Neural progenitor cell (in vitro differentiated cells): ENCODE results near the gene GNL2. TPM values are rescaled to one million over a fixed set of nuclear protein-coding genes. Genes with fewer than 3 reads are reported as not detected.
A peak's percentile ranks its signal among the peaks of the same experiment; 100 is the strongest.
"Not testable (repeated sequence)": the region's sequence is repeated elsewhere in the genome, so short reads cannot be mapped to it uniquely, and the experiment has no call there.

Experiments used
- DNase-seq: peaks from one replicate; pipeline ENCODE4 v3.0.0-alpha.2; 2016; ENCODE audit warnings: low spot score
- H2AFZ ChIP-seq: fragments of 200-600 bp; sonication (generic); replicated peaks from 2 replicates; pipeline ENCODE4 v1.6.1; 2016; ENCODE audit warnings: antibody characterized with exemption
- H3F3A ChIP-seq: fragments of 200-600 bp; sonication (generic); 2 replicates; pipeline ENCODE4 v1.6.1; 2016; ENCODE audit warnings: antibody characterized with exemption, low read depth
- H3K27ac ChIP-seq: fragments of 200-600 bp; sonication (generic); 2 replicates; pipeline ENCODE4 v1.5.1; 2016; ENCODE audit warnings: mild to moderate bottlenecking
- H3K27me3 ChIP-seq: fragments of 200-600 bp; sonication (generic); 2 replicates; pipeline ENCODE4 v1.6.1; 2016; ENCODE audit warnings: mild to moderate bottlenecking, moderate library complexity
- H3K36me3 ChIP-seq: fragments of 200-600 bp; sonication (generic); 2 replicates; pipeline ENCODE4 v1.5.1; 2016
- H3K4me1 ChIP-seq: fragments of 200-600 bp; sonication (generic); 2 replicates; pipeline ENCODE4 v1.6.1; 2016; ENCODE audit warnings: mixed run types
- H3K4me2 ChIP-seq: fragments of 200-600 bp; sonication (generic); 2 replicates; pipeline ENCODE4 v1.6.1; 2016
- H3K4me3 ChIP-seq: fragments of 200-600 bp; sonication (generic); 2 replicates; pipeline ENCODE4 v1.5.1; 2016
- H3K79me2 ChIP-seq: fragments of 200-600 bp; sonication (generic); 2 replicates; pipeline ENCODE4 v1.6.1; 2016; ENCODE audit warnings: low read depth
- H3K9ac ChIP-seq: fragments of 200-600 bp; sonication (generic); 2 replicates; pipeline ENCODE4 v1.6.1; 2016
- H3K9me3 ChIP-seq: fragments of 200-600 bp; sonication (generic); 2 replicates; pipeline ENCODE4 v1.5.1; 2016; ENCODE audit warnings: low read depth
- H4K20me1 ChIP-seq: fragments of 200-600 bp; sonication (generic); 2 replicates; pipeline ENCODE4 v1.6.1; 2016; ENCODE audit warnings: low read depth
- H3K27ac Mint-ChIP-seq: 3 replicates; pipeline ENCODE4 v1.8.0; 2021; ENCODE audit warnings: mixed read lengths
- H3K27me3 Mint-ChIP-seq: 2 replicates; pipeline ENCODE4 v1.8.0; 2022; ENCODE audit warnings: low read depth, mild to moderate bottlenecking, inconsistent platforms, moderate library complexity, mixed read lengths; ENCODE audit not compliant: insufficient read depth
- H3K36me3 Mint-ChIP-seq: 3 replicates; pipeline ENCODE4 v1.8.0; 2021; ENCODE audit warnings: mixed read lengths
- H3K4me1 Mint-ChIP-seq: 3 replicates; pipeline ENCODE4 v1.8.0; 2021; ENCODE audit warnings: mixed read lengths
- H3K4me3 Mint-ChIP-seq: 3 replicates; pipeline ENCODE4 v1.8.0; 2021; ENCODE audit warnings: mild to moderate bottlenecking, moderate library complexity, mixed read lengths
- H3K9me3 Mint-ChIP-seq: 3 replicates; pipeline ENCODE4 v1.8.0; 2020; ENCODE audit warnings: mixed read lengths
- CTCF ChIP-seq: fragments of 200-600 bp; sonication (generic); IDR thresholded peaks from 2 replicates; pipeline ENCODE4 v1.5.1; 2017; ENCODE audit warnings: antibody characterized with exemption, mild to moderate bottlenecking
- EZH2 ChIP-seq: fragments of 200-600 bp; sonication (generic); IDR thresholded peaks from 2 replicates; pipeline ENCODE4 v1.6.1; 2017; ENCODE audit warnings: antibody characterized with exemption, mild to moderate bottlenecking, moderate library complexity
- EZH2phosphoT487 ChIP-seq: fragments of 200-600 bp; sonication (generic); IDR thresholded peaks from 2 replicates; pipeline ENCODE4 v1.6.1; 2017; ENCODE audit warnings: antibody characterized with exemption
- total RNA-seq: library from RNA; depleted of rRNA; stranded (reverse); fragments of >200 nt; gene quantifications from 2 replicates; pipeline ENCODE4 v1.2.3, GENCODE V29; 2015; ENCODE audit warnings: low replicate concordance

Gene GNL2
- total RNA-seq, 1 donor from 2014 or later = 67.1 TPM

GRCh38 chr1:37561133-37562132, 34.3 kb downstream of the GNL2 start:
- H3K4me1 Mint-ChIP-seq = peaks cover 21% of the 10 kb centered on the region
- Histone ChIP-seq H3K9ac (no peak overlapping the region), H3K9me3 (no peaks in the 10 kb centered on the region), H3K4me3 (no peak overlapping the region), H4K20me1 (no peaks in the 10 kb centered on the region), H3K4me2 (no peak overlapping the region), H3F3A (peaks cover 5% of the 10 kb centered on the region), H3K79me2 (peaks cover 3% of the 10 kb centered on the region), H3K36me3 (no peaks in the 10 kb centered on the region), H3K27me3 (no peaks in the 10 kb centered on the region), H3K4me1 (peaks cover 9% of the 10 kb centered on the region), H3K27ac (no peak overlapping the region), H2AFZ (no peak overlapping the region)
- H3K36me3 Mint-ChIP-seq = peaks cover 34% of the 10 kb centered on the region
- H3K27ac Mint-ChIP-seq = no peak overlapping the region
- H3K4me3 Mint-ChIP-seq = no peak overlapping the region
- H3K27me3 Mint-ChIP-seq = peaks cover 4% of the 10 kb centered on the region
- H3K9me3 Mint-ChIP-seq = no peaks in the 10 kb centered on the region
- DNase-seq = peak; percentile 31
- peak; percentile 57 for TF ChIP-seq CTCF
- no peak for TF ChIP-seq EZH2
- TF ChIP-seq EZH2phosphoT487 = no peak

DNA sequence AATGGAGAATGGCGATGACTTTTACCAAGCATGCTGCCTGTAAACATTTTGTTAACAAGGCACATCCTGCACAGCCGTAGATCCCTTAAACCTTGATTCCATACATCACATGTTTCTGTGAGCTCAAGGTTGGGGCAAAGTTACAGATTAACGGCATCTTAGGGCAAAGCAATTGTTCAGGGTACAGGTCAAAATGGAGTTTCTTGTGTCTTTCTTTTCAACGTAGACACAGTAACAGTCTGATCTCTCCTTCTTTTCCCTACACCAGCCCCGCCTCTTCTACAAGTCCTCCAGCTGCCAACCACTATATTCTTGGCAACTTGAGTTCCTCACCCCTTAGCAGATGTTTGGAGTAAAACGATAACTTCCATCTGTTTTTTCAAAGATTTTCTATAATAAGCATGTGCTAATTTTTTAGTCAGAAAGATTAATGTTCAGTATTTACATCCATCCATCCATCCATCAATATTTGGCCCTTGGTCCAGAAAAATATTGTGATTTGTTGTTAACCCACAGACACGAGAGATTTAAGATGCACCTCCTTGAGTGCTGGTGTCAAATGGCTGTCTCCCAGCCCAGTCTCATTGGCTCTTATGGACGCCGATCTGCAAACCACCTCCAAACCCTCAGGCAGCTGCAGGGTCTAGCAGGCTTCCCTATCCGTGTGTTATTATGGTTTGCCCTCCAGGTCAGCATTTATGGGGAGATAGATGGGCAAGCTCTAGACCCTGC, 35.2 kb downstream of the GNL2 start:
- H3K9ac ChIP-seq = no peak overlapping the region
- H3K9me3 Mint-ChIP-seq = no peaks in the 10 kb centered on the region
- no peak overlapping the region for H3K27ac Mint-ChIP-seq
- H3K36me3 Mint-ChIP-seq = peaks cover 33% of the 10 kb centered on the region
- H3K4me1 ChIP-seq = peaks cover 9% of the 10 kb centered on the region
- H3K27me3 Mint-ChIP-seq = peaks cover 4% of the 10 kb centered on the region
- no peak overlapping the region for H3K4me2 ChIP-seq
- H3K27ac ChIP-seq = no peak overlapping the region
- no peak overlapping the region for H3K4me3 ChIP-seq
- no peaks in the 10 kb centered on the region for H3K36me3 ChIP-seq
- TF ChIP-seq EZH2phosphoT487 = no peak
- no peak for TF ChIP-seq EZH2
- TF ChIP-seq CTCF = no peak
- H3K4me3 Mint-ChIP-seq = no peak overlapping the region
- H3F3A ChIP-seq = peaks cover 5% of the 10 kb centered on the region
- no peak for DNase-seq
- H4K20me1 ChIP-seq = no peaks in the 10 kb centered on the region
- no peak overlapping the region for H2AFZ ChIP-seq
- H3K27me3 ChIP-seq = no peaks in the 10 kb centered on the region
- H3K79me2 ChIP-seq = peaks cover 3% of the 10 kb centered on the region
- H3K4me1 Mint-ChIP-seq = peaks cover 24% of the 10 kb centered on the region
- H3K9me3 ChIP-seq = no peaks in the 10 kb centered on the region

GRCh38 chr1:37559957-37560379, 35.8 kb downstream of the GNL2 start:
- not testable (repeated sequence) for H3K27ac ChIP-seq, DNase-seq, H3K79me2 ChIP-seq, H3K4me3 ChIP-seq, H3K4me3 Mint-ChIP-seq, H3K4me1 ChIP-seq, H4K20me1 ChIP-seq, H2AFZ ChIP-seq, H3K9me3 ChIP-seq, H3F3A ChIP-seq, H3K27ac Mint-ChIP-seq, H3K4me2 ChIP-seq, H3K9ac ChIP-seq, H3K9me3 Mint-ChIP-seq, H3K36me3 ChIP-seq, H3K27me3 Mint-ChIP-seq, H3K27me3 ChIP-seq
- peaks cover 26% of the 10 kb centered on the region for H3K4me1 Mint-ChIP-seq
- peaks cover 30% of the 10 kb centered on the region for H3K36me3 Mint-ChIP-seq
